A673 (cell line): ENCODE measurements around the gene SLC7A1. TPM values are rescaled to one million over a fixed set of nuclear protein-coding genes. Genes with fewer than 3 reads are reported as not detected.

Experiments
- BruUV-seq: library from RNA; stranded (reverse); fragments of 400-500 nt; replicated peaks from 2 replicates; lab custom pipeline; 2021; lab: Mats Ljungman, UMichigan
- CTCF ChIA-PET: fragments of 300-600 bp; sonication (Branson Sonifier 250); formaldehyde crosslinking; loops from one replicate; lab custom pipeline; 2022; ENCODE audit warnings: antibody characterized with exemption; lab: Charles Lee
- POLR2A ChIA-PET: fragments of 300-600 bp; sonication (Branson Sonifier 250); formaldehyde crosslinking; loops from one replicate; lab custom pipeline; 2022; ENCODE audit warnings: antibody characterized with exemption; ENCODE audit not compliant: low non-redundant PET; lab: Charles Lee
- DNase-seq: peaks from one replicate; pipeline ENCODE4 v3.0.0-alpha.2; 2015; ENCODE audit warnings: low spot score
- H3K27ac ChIP-seq: fragments of 200-600 bp; sonication (generic); 2 replicates; pipeline ENCODE4 v1.5.1; 2016; ENCODE audit warnings: mixed run types, low read depth, mild to moderate bottlenecking, mixed read lengths, antibody characterized with exemption, low read length; ENCODE audit not compliant: poor library complexity, severe bottlenecking
- H3K27me3 ChIP-seq: fragments of 200-600 bp; sonication (generic); replicated peaks from 2 replicates; pipeline ENCODE4 v1.6.1; 2017; ENCODE audit warnings: mixed run types, low read depth, mild to moderate bottlenecking, mixed read lengths, antibody characterized with exemption, low read length; ENCODE audit not compliant: insufficient read depth, poor library complexity
- H3K36me3 ChIP-seq: fragments of 200-600 bp; sonication (generic); 2 replicates; pipeline ENCODE4 v1.6.1; 2016; ENCODE audit warnings: mixed run types, mild to moderate bottlenecking, mixed read lengths, antibody characterized with exemption, low read length; ENCODE audit not compliant: insufficient read depth, poor library complexity, severe bottlenecking
- H3K4me1 ChIP-seq: fragments of 200-600 bp; sonication (generic); 2 replicates; pipeline ENCODE4 v1.6.1; 2017; ENCODE audit warnings: mixed run types, mild to moderate bottlenecking, mixed read lengths, antibody characterized with exemption, low read length; ENCODE audit not compliant: insufficient read depth, poor library complexity, severe bottlenecking
- H3K4me3 ChIP-seq: fragments of 200-600 bp; sonication (generic); 2 replicates; pipeline ENCODE4 v1.5.1; 2016; ENCODE audit warnings: low read depth, mixed run types, mild to moderate bottlenecking, mixed read lengths, low read length; ENCODE audit not compliant: poor library complexity, severe bottlenecking
- H3K9me3 ChIP-seq: fragments of 200-600 bp; sonication (generic); 2 replicates; pipeline ENCODE4 v1.6.1; 2016; ENCODE audit warnings: mixed run types, low read depth, mild to moderate bottlenecking, mixed read lengths, antibody characterized with exemption, low read length; ENCODE audit not compliant: poor library complexity, severe bottlenecking
- CTCF ChIP-seq: fragments of 300-800, 200-600 bp; sonication (generic); conservative IDR thresholded peaks from 2 replicates; pipeline ENCODE4 v1.5.1; 2017; ENCODE audit warnings: low read depth, mild to moderate bottlenecking, antibody characterized with exemption, low read length, moderate library complexity, mixed read lengths
- EZH2 ChIP-seq: fragments of 200-600 bp; sonication (generic); IDR thresholded peaks from 2 replicates; pipeline ENCODE4 v1.6.1; 2017; ENCODE audit warnings: borderline replicate concordance, low read depth, mild to moderate bottlenecking, mixed read lengths, antibody characterized with exemption, low read length; ENCODE audit not compliant: poor library complexity, severe bottlenecking
- intact Hi-C: fragments of 100-400 bp; cut with micrococcal nuclease; formaldehyde crosslinking; loops from one replicate; pipeline ENCODE4 v1.10.0; 2022; ENCODE audit not compliant: unreplicated experiment
- total RNA-seq: library from RNA; stranded (reverse); gene quantifications from 2 replicates; pipeline ENCODE4 v1.2.3, GENCODE V29; 2021

Gene SLC7A1
- total RNA-seq, 1 experiment from 2014 or later = 81.6 TPM

- TF ChIP-seq EZH2 (no peak), CTCF (no peak)
- BruUV-seq = no TSS peak
- DNase-seq = no peak
- H3K36me3 ChIP-seq = peaks cover 56% of the 10 kb centered on the region
- H3K4me1 ChIP-seq = peaks cover 4% of the 10 kb centered on the region
- no peaks in the 10 kb centered on the region for H3K9me3 ChIP-seq
- H3K4me3 ChIP-seq = no peak overlapping the region
- CTCF ChIA-PET = no interaction called here
- no peak overlapping the region for H3K27ac ChIP-seq
- no peaks in the 10 kb centered on the region for H3K27me3 ChIP-seq
- intact Hi-C loops = no loop called here
- POLR2A ChIA-PET = interaction anchor here (0.5 kb wide), 1 partner anchor 1570 kb away, joined by 3 read pairs; no protein-coding TSS in a partner anchor
Observed at GRCh38 chr13:29524641-29525040, 70.8 kb downstream of the SLC7A1 start.

GRCh38 chr13:29524176-29524575 lies 71.3 kb downstream of the SLC7A1 start:
- intact Hi-C loops = no loop called here
- H3K4me3 ChIP-seq = no peak overlapping the region
- no TSS peak for BruUV-seq
- H3K9me3 ChIP-seq = no peaks in the 10 kb centered on the region
- peaks cover 4% of the 10 kb centered on the region for H3K4me1 ChIP-seq
- H3K27ac ChIP-seq = no peak overlapping the region
- peaks cover 54% of the 10 kb centered on the region for H3K36me3 ChIP-seq
- H3K27me3 ChIP-seq = no peaks in the 10 kb centered on the region
- CTCF ChIA-PET = no interaction called here
- TF ChIP-seq CTCF (no peak), EZH2 (no peak)
- no peak for DNase-seq
- POLR2A ChIA-PET = interaction anchor here (0.5 kb wide), 1 partner anchor 1570 kb away, joined by 3 read pairs; no protein-coding TSS in a partner anchor

- Histone ChIP-seq H3K27ac (no peak overlapping the region), H3K9me3 (no peaks in the 10 kb centered on the region), H3K4me1 (peaks cover 4% of the 10 kb centered on the region), H3K27me3 (no peaks in the 10 kb centered on the region), H3K36me3 (peaks cover 53% of the 10 kb centered on the region), H3K4me3 (no peak overlapping the region)
- TF ChIP-seq CTCF = no peak
- no peak for TF ChIP-seq EZH2
- ChIA-PET CTCF (interaction anchor here (0.6 kb wide), 1 partner anchor 51 kb away, joined by 3 read pairs; no protein-coding TSS in a partner anchor), POLR2A (no interaction called here)
- no TSS peak for BruUV-seq
- intact Hi-C loops = no loop called here
- no peak for DNase-seq
Observed at GRCh38 chr13:29523199-29523961, 72.1 kb downstream of the SLC7A1 start.
